LNCaP clone FGC (cell line): ENCODE data around the gene BCAR1.
A peak's percentile ranks its signal among the peaks of the same experiment; 100 is the strongest.

Experiments
- DNase-seq: peaks from one replicate; pipeline ENCODE4 v3.0.0-alpha.2; 2011; ENCODE audit warnings: low read depth
- H3K4me3 ChIP-seq: 2 replicates; pipeline ENCODE4 v1.5.1; 2011; ENCODE audit warnings: mild to moderate bottlenecking, low read depth, low read length, control low read depth
- CTCF ChIP-seq: IDR thresholded peaks from 2 replicates; pipeline ENCODE4 v1.5.1; 2012; ENCODE audit warnings: mild to moderate bottlenecking; ENCODE audit not compliant: control insufficient read depth, insufficient read depth; ENCODE audit errors: extremely low read depth

The BCAR1 gene

GRCh38 chr16:75264999-75265910, 13.8 kb upstream of the BCAR1 start:
- peak overlapping the region; percentile 93 for H3K4me3 ChIP-seq
- no peak for DNase-seq
- no peak for TF ChIP-seq CTCF

GRCh38 chr16:75264457-75264998, 13.1 kb upstream of the BCAR1 start:
- no peak for DNase-seq
- TF ChIP-seq CTCF, result no peak
- H3K4me3 ChIP-seq, result peak overlapping the region; percentile 93

DNA sequence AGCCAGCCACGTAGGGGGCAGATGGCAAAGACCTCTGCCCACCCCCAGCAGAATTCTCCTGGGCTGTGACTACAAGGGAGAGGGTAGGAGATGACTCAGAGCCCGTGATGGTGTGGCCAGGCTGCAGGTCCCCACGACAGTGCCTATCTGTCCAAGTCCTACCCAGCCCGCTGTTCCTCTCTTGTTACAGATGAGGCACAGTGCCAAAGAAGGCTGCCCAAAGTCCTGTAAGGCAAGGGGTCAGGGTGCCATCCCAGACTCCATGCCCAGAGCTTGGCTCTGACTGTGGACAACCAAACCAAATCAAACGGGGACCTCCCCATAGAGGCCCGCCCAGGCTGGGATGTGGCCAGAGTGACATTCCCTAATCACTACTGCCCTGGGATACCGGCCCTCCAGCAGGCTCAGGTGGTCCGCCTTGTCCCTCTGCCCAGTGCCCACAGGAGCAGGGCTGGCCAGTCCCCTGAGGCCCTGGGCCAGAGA, 12.6 kb upstream of the BCAR1 start:
- TF ChIP-seq CTCF, result no peak
- peak overlapping the region; percentile 93 for H3K4me3 ChIP-seq
- peak; percentile 64 for DNase-seq

- TF ChIP-seq CTCF, result no peak
- DNase-seq, result no peak
- peak overlapping the region; percentile 93 for H3K4me3 ChIP-seq
Measured at GRCh38 chr16:75263291-75263962, 12.0 kb upstream of the BCAR1 start.

- no peak for TF ChIP-seq CTCF
- no peak for DNase-seq
- H3K4me3 ChIP-seq, result no peak overlapping the region
Measured at GRCh38 chr16:75262800-75263127, 11.3 kb upstream of the BCAR1 start.

GRCh38 chr16:75262104-75262799, 10.8 kb upstream of the BCAR1 start:
- TF ChIP-seq CTCF, result no peak
- no peak overlapping the region for H3K4me3 ChIP-seq
- no peak for DNase-seq
